H9 (cell line): ENCODE results near the gene HS6ST2. TPM values are rescaled to one million over a fixed set of nuclear protein-coding genes. Genes with fewer than 3 reads are reported as not detected.

Experiments
- DNase-seq: peaks from one replicate; pipeline ENCODE4 v3.0.0-alpha.2; 2017
- H2AFZ ChIP-seq: one replicate; pipeline ENCODE4 v1.6.1; 2013; ENCODE audit warnings: mild to moderate bottlenecking, low read length, control low read depth, moderate library complexity
- H2AK5ac ChIP-seq: 2 replicates; pipeline ENCODE4 v1.6.1; 2013; ENCODE audit warnings: low read length, control low read depth, mixed read lengths; ENCODE audit not compliant: insufficient read length
- H2BK120ac ChIP-seq: one replicate; pipeline ENCODE4 v1.6.1; 2013; ENCODE audit warnings: low read depth, mild to moderate bottlenecking, low read length, control low read depth, inconsistent platforms; ENCODE audit not compliant: poor library complexity, severe bottlenecking
- H2BK12ac ChIP-seq: 2 replicates; pipeline ENCODE4 v1.6.1; 2013; ENCODE audit warnings: low read length, control low read depth, mixed read lengths, low read depth; ENCODE audit not compliant: insufficient read length
- H2BK15ac ChIP-seq: 2 replicates; pipeline ENCODE4 v1.6.1; 2013; ENCODE audit warnings: low read depth, low read length, control low read depth
- H2BK20ac ChIP-seq: one replicate; pipeline ENCODE4 v1.6.1; 2013; ENCODE audit warnings: low read depth, mild to moderate bottlenecking, low read length, control low read depth, inconsistent platforms; ENCODE audit not compliant: poor library complexity, severe bottlenecking
- H2BK5ac ChIP-seq: 2 replicates; pipeline ENCODE4 v1.6.1; 2013; ENCODE audit warnings: low read length, control low read depth, mixed read lengths; ENCODE audit not compliant: insufficient read length
- H3K14ac ChIP-seq: 2 replicates; pipeline ENCODE4 v1.6.1; 2013; ENCODE audit warnings: low read length, control low read depth; ENCODE audit not compliant: insufficient read depth
- H3K18ac ChIP-seq: 2 replicates; pipeline ENCODE4 v1.6.1; 2013; ENCODE audit warnings: low read depth, mild to moderate bottlenecking, mixed read lengths, low read length, control low read depth; ENCODE audit not compliant: insufficient read length
- H3K23ac ChIP-seq: 2 replicates; pipeline ENCODE4 v1.6.1; 2013; ENCODE audit warnings: low read length, control low read depth, mixed read lengths, low read depth; ENCODE audit not compliant: insufficient read length
- H3K23me2 ChIP-seq: 2 replicates; pipeline ENCODE4 v1.6.1; 2013; ENCODE audit warnings: low read depth, mild to moderate bottlenecking, mixed read lengths, low read length, control low read depth; ENCODE audit not compliant: insufficient read length, poor library complexity, severe bottlenecking
- H3K27ac ChIP-seq: 2 replicates; pipeline ENCODE4 v1.5.1; 2013; ENCODE audit warnings: low read length, control low read depth, mixed read lengths, low read depth; ENCODE audit not compliant: insufficient read length
- H3K27me3 ChIP-seq: 2 replicates; pipeline ENCODE4 v1.6.1; 2013; ENCODE audit warnings: low read length, control low read depth, inconsistent platforms; ENCODE audit not compliant: insufficient read depth
- H3K4ac ChIP-seq: 2 replicates; pipeline ENCODE4 v1.6.1; 2013; ENCODE audit warnings: low read depth, mild to moderate bottlenecking, control low read depth, inconsistent platforms, low read length, moderate library complexity
- H3K4me1 ChIP-seq: 2 replicates; pipeline ENCODE4 v1.6.1; 2013; ENCODE audit warnings: low read length, control low read depth, inconsistent platforms; ENCODE audit not compliant: insufficient read depth
- H3K4me2 ChIP-seq: 2 replicates; pipeline ENCODE4 v1.6.1; 2013; ENCODE audit warnings: low read length, control low read depth, mixed read lengths; ENCODE audit not compliant: insufficient read length, insufficient read depth
- H3K56ac ChIP-seq: 2 replicates; pipeline ENCODE4 v1.6.1; 2013; ENCODE audit warnings: low read depth, mild to moderate bottlenecking, mixed read lengths, low read length, control low read depth; ENCODE audit not compliant: insufficient read length
- H3K79me1 ChIP-seq: 2 replicates; pipeline ENCODE4 v1.6.1; 2013; ENCODE audit warnings: low read depth, mild to moderate bottlenecking, moderate library complexity, low read length, control low read depth, inconsistent platforms; ENCODE audit not compliant: insufficient read depth, poor library complexity, severe bottlenecking
- H3K79me2 ChIP-seq: 2 replicates; pipeline ENCODE4 v1.6.1; 2013; ENCODE audit warnings: low read length, control low read depth, inconsistent platforms; ENCODE audit not compliant: insufficient read depth
- H3K9ac ChIP-seq: 2 replicates; pipeline ENCODE4 v1.6.1; 2013; ENCODE audit warnings: low read length, control low read depth, mixed read lengths; ENCODE audit not compliant: insufficient read length; ENCODE audit errors: extremely low read depth
- H3K9me3 ChIP-seq: one replicate; pipeline ENCODE4 v1.6.1; 2013; ENCODE audit warnings: low read depth, low read length, inconsistent platforms; ENCODE audit not compliant: control insufficient read depth
- H3T11ph ChIP-seq: one replicate; pipeline ENCODE4 v1.6.1; 2013; ENCODE audit warnings: mild to moderate bottlenecking, low read length, control low read depth, inconsistent platforms
- H4K20me1 ChIP-seq: one replicate; pipeline ENCODE4 v1.6.1; 2013; ENCODE audit not compliant: control insufficient read depth, insufficient read length, insufficient read depth
- H4K5ac ChIP-seq: 2 replicates; pipeline ENCODE4 v1.6.1; 2013; ENCODE audit warnings: low read depth, mild to moderate bottlenecking, mixed read lengths, low read length, control low read depth; ENCODE audit not compliant: insufficient read length
- H4K8ac ChIP-seq: replicated peaks from 2 replicates; pipeline ENCODE4 v1.6.1; 2013; ENCODE audit warnings: low read length, control low read depth, mixed read lengths, low read depth; ENCODE audit not compliant: insufficient read length
- H4K91ac ChIP-seq: 2 replicates; pipeline ENCODE4 v1.6.1; 2013; ENCODE audit warnings: low read depth, mild to moderate bottlenecking, moderate library complexity, mixed read lengths, low read length, control low read depth; ENCODE audit not compliant: insufficient read length
- H3K27ac Mint-ChIP-seq, 3 experiments: 2 replicates in 2 of 3; 3 replicates in 1 of 3; pipeline ENCODE4 v1.8.0; 2020 to 2021; ENCODE audit warnings: mixed read lengths in 3 of 3, mild to moderate bottlenecking in 1 of 3, moderate library complexity in 1 of 3
- H3K27me3 Mint-ChIP-seq: 2 replicates; pipeline ENCODE4 v1.8.0; 2021; ENCODE audit warnings: low read depth, mild to moderate bottlenecking, moderate library complexity, mixed read lengths
- H3K36me3 Mint-ChIP-seq, 3 experiments: 2 replicates in 2 of 3; 3 replicates in 1 of 3; pipeline ENCODE4 v1.8.0; 2020 to 2021; ENCODE audit warnings: low read depth in 3 of 3, mixed read lengths in 3 of 3; ENCODE audit not compliant: insufficient read depth in 1 of 3
- H3K4me1 Mint-ChIP-seq, 2 experiments: 2 replicates each; pipeline ENCODE4 v1.8.0; 2020; ENCODE audit warnings: mixed read lengths in 2 of 2
- H3K4me3 Mint-ChIP-seq, 2 experiments: 2 replicates in 1 of 2; 3 replicates in 1 of 2; pipeline ENCODE4 v1.8.0; 2020 to 2021; ENCODE audit warnings: mild to moderate bottlenecking in 2 of 2, mixed read lengths in 2 of 2, moderate library complexity in 1 of 2
- H3K9me3 Mint-ChIP-seq, 2 experiments: 2 replicates in 1 of 2; 3 replicates in 1 of 2; pipeline ENCODE4 v1.8.0; 2020; ENCODE audit warnings: mild to moderate bottlenecking in 2 of 2, mixed read lengths in 2 of 2, moderate library complexity in 1 of 2
- WGBS: extraction: QIAGEN DNeasy Blood & Tissue Kit; methylation state at CpG from one replicate; pipeline ENCODE4 v1.1.7; 2013; ENCODE audit warnings: missing lambda C conversion rate, low lambda C conversion rate, mixed read lengths; ENCODE audit not compliant: insufficient read length; ENCODE audit errors: extremely low coverage; 5-methylcytosine and 5-hydroxymethylcytosine counted together
- total RNA-seq: library from RNA; stranded (reverse); gene quantifications from 2 replicates; pipeline ENCODE4 v1.2.1, GENCODE V29; 2021
- TF ChIP-seq, protein P1 (sequence below): fragments of 200-600 bp; sonication (generic); conservative IDR thresholded peaks from 3 replicates; pipeline ENCODE4 v1.8.0; 2021; ENCODE audit warnings: antibody characterized with exemption, mild to moderate bottlenecking

HS6ST2 gene
- total RNA-seq, 1 experiment from 2014 or later: 4.8 TPM

DNA sequence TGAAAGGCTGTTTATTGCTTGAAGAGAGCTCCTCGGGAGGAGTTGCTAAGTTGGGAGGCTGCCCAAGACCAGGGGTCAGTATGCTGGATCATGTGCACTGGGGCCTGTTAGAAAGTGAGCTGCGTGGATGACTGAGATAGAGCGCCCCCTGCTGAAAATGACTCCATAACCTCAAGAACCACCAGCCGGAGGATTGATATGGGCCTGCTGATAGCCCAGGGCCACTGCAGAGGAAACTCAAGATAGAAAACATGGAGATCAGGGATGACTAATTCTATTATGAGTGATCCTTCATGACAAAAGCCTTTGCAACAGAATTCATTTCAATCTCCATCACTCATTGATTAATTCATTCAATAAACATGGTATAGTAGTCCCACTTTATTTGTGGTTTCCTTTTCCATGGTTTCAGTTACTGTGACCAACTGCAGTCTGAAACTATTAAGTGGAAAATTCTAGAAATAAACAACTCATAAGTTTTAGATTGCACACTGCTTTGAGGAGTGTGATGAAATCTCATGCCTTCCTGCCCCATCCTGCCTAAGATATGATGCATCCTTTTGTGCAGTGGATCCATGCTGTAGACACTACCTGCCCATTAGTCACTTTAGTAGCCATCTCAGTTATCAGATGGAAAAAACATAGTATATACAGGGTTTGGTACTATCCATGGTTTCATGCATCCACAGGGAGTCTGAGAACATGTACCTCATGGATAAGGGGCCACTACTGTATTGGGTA, 342.9 kb downstream of the HS6ST2 start:
- no peak overlapping the region for H3K27ac Mint-ChIP-seq
- peaks cover 3% of the 10 kb centered on the region; the same call in 1 of the 2 replicates for H3K27me3 Mint-ChIP-seq
- no peaks in the 10 kb centered on the region for H3K36me3 Mint-ChIP-seq
- no CpG with 5 or more reads among the region's 4 CpGs for WGBS
- H3K9ac ChIP-seq: no peak overlapping the region
- no peak overlapping the region for H3K27ac ChIP-seq
- 0 out of 4 replicates have a peak, but pooled peaks cover 0 to 3% of the 10 kb centered on the region in 2 experiments for H3K4me1 Mint-ChIP-seq
- no peak overlapping the region for H4K91ac ChIP-seq
- H3K23ac ChIP-seq: no peak overlapping the region
- H3K18ac ChIP-seq: no peak overlapping the region
- H2AFZ ChIP-seq: no peak overlapping the region
- no peak overlapping the region for H3K14ac ChIP-seq
- H3K9me3 ChIP-seq: no peaks in the 10 kb centered on the region
- no peak overlapping the region for H3T11ph ChIP-seq
- no peak overlapping the region for H4K8ac ChIP-seq
- no peak overlapping the region for H3K56ac ChIP-seq
- no peaks in the 10 kb centered on the region for H3K27me3 ChIP-seq
- H3K4me3 Mint-ChIP-seq: no peak overlapping the region
- no peak overlapping the region for H2BK12ac ChIP-seq
- TF ChIP-seq, protein P1, sequence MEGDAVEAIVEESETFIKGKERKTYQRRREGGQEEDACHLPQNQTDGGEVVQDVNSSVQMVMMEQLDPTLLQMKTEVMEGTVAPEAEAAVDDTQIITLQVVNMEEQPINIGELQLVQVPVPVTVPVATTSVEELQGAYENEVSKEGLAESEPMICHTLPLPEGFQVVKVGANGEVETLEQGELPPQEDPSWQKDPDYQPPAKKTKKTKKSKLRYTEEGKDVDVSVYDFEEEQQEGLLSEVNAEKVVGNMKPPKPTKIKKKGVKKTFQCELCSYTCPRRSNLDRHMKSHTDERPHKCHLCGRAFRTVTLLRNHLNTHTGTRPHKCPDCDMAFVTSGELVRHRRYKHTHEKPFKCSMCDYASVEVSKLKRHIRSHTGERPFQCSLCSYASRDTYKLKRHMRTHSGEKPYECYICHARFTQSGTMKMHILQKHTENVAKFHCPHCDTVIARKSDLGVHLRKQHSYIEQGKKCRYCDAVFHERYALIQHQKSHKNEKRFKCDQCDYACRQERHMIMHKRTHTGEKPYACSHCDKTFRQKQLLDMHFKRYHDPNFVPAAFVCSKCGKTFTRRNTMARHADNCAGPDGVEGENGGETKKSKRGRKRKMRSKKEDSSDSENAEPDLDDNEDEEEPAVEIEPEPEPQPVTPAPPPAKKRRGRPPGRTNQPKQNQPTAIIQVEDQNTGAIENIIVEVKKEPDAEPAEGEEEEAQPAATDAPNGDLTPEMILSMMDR: peak; percentile 84
- no peaks in the 10 kb centered on the region for H3K79me2 ChIP-seq
- H3K9me3 Mint-ChIP-seq: no peaks in the 10 kb centered on the region
- H3K4me2 ChIP-seq: no peak overlapping the region
- H4K5ac ChIP-seq: no peak overlapping the region
- no peak overlapping the region for H3K4ac ChIP-seq
- H3K23me2 ChIP-seq: no peaks in the 10 kb centered on the region
- no peak overlapping the region for H2BK5ac ChIP-seq
- H3K79me1 ChIP-seq: no peaks in the 10 kb centered on the region
- H2AK5ac ChIP-seq: no peak overlapping the region
- H2BK120ac ChIP-seq: no peak overlapping the region
- no peaks in the 10 kb centered on the region for H4K20me1 ChIP-seq
- peak; percentile 57 for DNase-seq
- no peak overlapping the region for H2BK20ac ChIP-seq
- H3K4me1 ChIP-seq: no peaks in the 10 kb centered on the region
- H2BK15ac ChIP-seq: no peak overlapping the region
